ENCODE results near the gene GFM1.

GRCh38 chr3:158642474-158643210, 1.7 kb upstream of the GFM1 start:
- TF ChIP-seq CTCF (IDR thresholded peaks at IDR 0.05; ENCODE audit: insufficient read depth, low read length) (no peak), GABPA (IDR thresholded peaks at IDR 0.05; ENCODE audit: low read depth) (no peak), POLR2AphosphoS5 (IDR thresholded peaks at IDR 0.05; ENCODE audit: low read depth) (no peak), SPI1 (IDR thresholded peaks at IDR 0.05; ENCODE audit: borderline replicate concordance, low read depth) (no peak)
- TF ChIP-seq, protein P1, sequence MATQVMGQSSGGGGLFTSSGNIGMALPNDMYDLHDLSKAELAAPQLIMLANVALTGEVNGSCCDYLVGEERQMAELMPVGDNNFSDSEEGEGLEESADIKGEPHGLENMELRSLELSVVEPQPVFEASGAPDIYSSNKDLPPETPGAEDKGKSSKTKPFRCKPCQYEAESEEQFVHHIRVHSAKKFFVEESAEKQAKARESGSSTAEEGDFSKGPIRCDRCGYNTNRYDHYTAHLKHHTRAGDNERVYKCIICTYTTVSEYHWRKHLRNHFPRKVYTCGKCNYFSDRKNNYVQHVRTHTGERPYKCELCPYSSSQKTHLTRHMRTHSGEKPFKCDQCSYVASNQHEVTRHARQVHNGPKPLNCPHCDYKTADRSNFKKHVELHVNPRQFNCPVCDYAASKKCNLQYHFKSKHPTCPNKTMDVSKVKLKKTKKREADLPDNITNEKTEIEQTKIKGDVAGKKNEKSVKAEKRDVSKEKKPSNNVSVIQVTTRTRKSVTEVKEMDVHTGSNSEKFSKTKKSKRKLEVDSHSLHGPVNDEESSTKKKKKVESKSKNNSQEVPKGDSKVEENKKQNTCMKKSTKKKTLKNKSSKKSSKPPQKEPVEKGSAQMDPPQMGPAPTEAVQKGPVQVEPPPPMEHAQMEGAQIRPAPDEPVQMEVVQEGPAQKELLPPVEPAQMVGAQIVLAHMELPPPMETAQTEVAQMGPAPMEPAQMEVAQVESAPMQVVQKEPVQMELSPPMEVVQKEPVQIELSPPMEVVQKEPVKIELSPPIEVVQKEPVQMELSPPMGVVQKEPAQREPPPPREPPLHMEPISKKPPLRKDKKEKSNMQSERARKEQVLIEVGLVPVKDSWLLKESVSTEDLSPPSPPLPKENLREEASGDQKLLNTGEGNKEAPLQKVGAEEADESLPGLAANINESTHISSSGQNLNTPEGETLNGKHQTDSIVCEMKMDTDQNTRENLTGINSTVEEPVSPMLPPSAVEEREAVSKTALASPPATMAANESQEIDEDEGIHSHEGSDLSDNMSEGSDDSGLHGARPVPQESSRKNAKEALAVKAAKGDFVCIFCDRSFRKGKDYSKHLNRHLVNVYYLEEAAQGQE (IDR thresholded peaks at IDR 0.05; ENCODE audit: insufficient replicate concordance, low read depth), result no peak

Measured in HL-60 (cell line).